Measurements from ENCODE around the gene CLCN7.

CLCN7 gene

GRCh38 chr16:1430214-1430758 lies 44.5 kb downstream of the CLCN7 start:
- peaks cover 1% of the 10 kb centered on the region; the same call in 1 of the 2 replicates for H3K4me1 ChIP-seq (ENCODE audit: control insufficient read depth, insufficient read depth, low read length)
- no peaks in the 10 kb centered on the region for H3K9me3 ChIP-seq (ENCODE audit: control insufficient read depth, insufficient read depth, low read length)
- no peaks in the 10 kb centered on the region for H3K27me3 ChIP-seq (ENCODE audit: control insufficient read depth, insufficient read depth, low read length)
- no peak overlapping the region for H3K27ac ChIP-seq (ENCODE audit: low read length)
- no peak for DNase-seq (ENCODE audit: low read depth, low spot score)
- no peak overlapping the region for H3K4me3 ChIP-seq (ENCODE audit: low read length)
- no peaks in the 10 kb centered on the region; the same call in 1 of the 2 replicates for H3K36me3 ChIP-seq (ENCODE audit: control insufficient read depth, insufficient read depth, low read length)
- no CpG with 5 or more reads among the region's 14 CpGs for WGBS (ENCODE audit: insufficient coverage, insufficient read length)

GRCh38 chr16:1429631-1430030 lies 45.2 kb downstream of the CLCN7 start:
- no peaks in the 10 kb centered on the region; the same call in 1 of the 2 replicates for H3K36me3 ChIP-seq (ENCODE audit: control insufficient read depth, insufficient read depth, low read length)
- WGBS (ENCODE audit: insufficient coverage, insufficient read length) = no CpG with 5 or more reads among the region's 13 CpGs
- no peak overlapping the region for H3K27ac ChIP-seq (ENCODE audit: low read length)
- DNase-seq (ENCODE audit: low read depth, low spot score) = no peak
- H3K9me3 ChIP-seq (ENCODE audit: control insufficient read depth, insufficient read depth, low read length) = no peaks in the 10 kb centered on the region
- no peak overlapping the region for H3K4me3 ChIP-seq (ENCODE audit: low read length)
- no peaks in the 10 kb centered on the region for H3K27me3 ChIP-seq (ENCODE audit: control insufficient read depth, insufficient read depth, low read length)
- H3K4me1 ChIP-seq (ENCODE audit: control insufficient read depth, insufficient read depth, low read length) = peaks cover 1% of the 10 kb centered on the region; the same call in 1 of the 2 replicates

GRCh38 chr16:1429012-1429411 lies 45.8 kb downstream of the CLCN7 start:
- no CpG with 5 or more reads among the region's 11 CpGs for WGBS (ENCODE audit: insufficient coverage, insufficient read length)
- no peaks in the 10 kb centered on the region for H3K9me3 ChIP-seq (ENCODE audit: control insufficient read depth, insufficient read depth, low read length)

GRCh38 chr16:1428511-1428910 lies 46.3 kb downstream of the CLCN7 start:
- H3K27ac ChIP-seq (ENCODE audit: low read length) = no peak overlapping the region
- H3K9me3 ChIP-seq (ENCODE audit: control insufficient read depth, insufficient read depth, low read length) = no peaks in the 10 kb centered on the region
- H3K36me3 ChIP-seq (ENCODE audit: control insufficient read depth, insufficient read depth, low read length) = no peaks in the 10 kb centered on the region; the same call in 1 of the 2 replicates
- H3K27me3 ChIP-seq (ENCODE audit: control insufficient read depth, insufficient read depth, low read length) = no peaks in the 10 kb centered on the region
- no CpG with 5 or more reads among the region's 21 CpGs for WGBS (ENCODE audit: insufficient coverage, insufficient read length)
- DNase-seq (ENCODE audit: low read depth, low spot score) = no peak
- H3K4me1 ChIP-seq (ENCODE audit: control insufficient read depth, insufficient read depth, low read length) = peaks cover 1% of the 10 kb centered on the region; the same call in 1 of the 2 replicates
- H3K4me3 ChIP-seq (ENCODE audit: low read length) = no peak overlapping the region

More at GRCh38 chr16:1429012-1429411, 45.8 kb downstream of the CLCN7 start:
- H3K36me3 ChIP-seq (ENCODE audit: control insufficient read depth, insufficient read depth, low read length) = no peaks in the 10 kb centered on the region; the same call in 1 of the 2 replicates
- peaks cover 1% of the 10 kb centered on the region; the same call in 1 of the 2 replicates for H3K4me1 ChIP-seq (ENCODE audit: control insufficient read depth, insufficient read depth, low read length)
- H3K27me3 ChIP-seq (ENCODE audit: control insufficient read depth, insufficient read depth, low read length) = no peaks in the 10 kb centered on the region
- no peak for DNase-seq (ENCODE audit: low read depth, low spot score)
- H3K27ac ChIP-seq (ENCODE audit: low read length) = no peak overlapping the region
- H3K4me3 ChIP-seq (ENCODE audit: low read length) = no peak overlapping the region

GRCh38 chr16:1427473-1428461 lies 47.1 kb downstream of the CLCN7 start:
- H3K4me1 ChIP-seq (ENCODE audit: control insufficient read depth, insufficient read depth, low read length) = peaks cover 1% of the 10 kb centered on the region; the same call in 1 of the 2 replicates
- no peaks in the 10 kb centered on the region for H3K27me3 ChIP-seq (ENCODE audit: control insufficient read depth, insufficient read depth, low read length)
- H3K9me3 ChIP-seq (ENCODE audit: control insufficient read depth, insufficient read depth, low read length) = no peaks in the 10 kb centered on the region
- H3K36me3 ChIP-seq (ENCODE audit: control insufficient read depth, insufficient read depth, low read length) = no peaks in the 10 kb centered on the region; the same call in 1 of the 2 replicates
- no peak for DNase-seq (ENCODE audit: low read depth, low spot score)
- H3K27ac ChIP-seq (ENCODE audit: low read length) = no peak overlapping the region
- WGBS (ENCODE audit: insufficient coverage, insufficient read length) = no CpG with 5 or more reads among the region's 53 CpGs
- H3K4me3 ChIP-seq (ENCODE audit: low read length) = no peak overlapping the region

- no CpG with 5 or more reads among the region's 42 CpGs for WGBS (ENCODE audit: insufficient coverage, insufficient read length)
- H3K4me1 ChIP-seq (ENCODE audit: control insufficient read depth, insufficient read depth, low read length) = peaks cover 1% of the 10 kb centered on the region; the same call in 1 of the 2 replicates
- H3K4me3 ChIP-seq (ENCODE audit: low read length) = no peak overlapping the region
- H3K9me3 ChIP-seq (ENCODE audit: control insufficient read depth, insufficient read depth, low read length) = no peaks in the 10 kb centered on the region
- DNase-seq (ENCODE audit: low read depth, low spot score) = no peak
- no peaks in the 10 kb centered on the region for H3K27me3 ChIP-seq (ENCODE audit: control insufficient read depth, insufficient read depth, low read length)
- H3K27ac ChIP-seq (ENCODE audit: low read length) = no peak overlapping the region
- no peaks in the 10 kb centered on the region; the same call in 1 of the 2 replicates for H3K36me3 ChIP-seq (ENCODE audit: control insufficient read depth, insufficient read depth, low read length)
Measured at GRCh38 chr16:1426734-1427471, 47.9 kb downstream of the CLCN7 start.

GRCh38 chr16:1425616-1426370 lies 49.0 kb downstream of the CLCN7 start:
- H3K4me1 ChIP-seq (ENCODE audit: control insufficient read depth, insufficient read depth, low read length) = peaks cover 1% of the 10 kb centered on the region; the same call in 1 of the 2 replicates
- H3K9me3 ChIP-seq (ENCODE audit: control insufficient read depth, insufficient read depth, low read length) = no peaks in the 10 kb centered on the region
- no CpG with 5 or more reads among the region's 16 CpGs for WGBS (ENCODE audit: insufficient coverage, insufficient read length)
- H3K36me3 ChIP-seq (ENCODE audit: control insufficient read depth, insufficient read depth, low read length) = no peaks in the 10 kb centered on the region; the same call in 1 of the 2 replicates
- H3K4me3 ChIP-seq (ENCODE audit: low read length) = no peak overlapping the region
- H3K27me3 ChIP-seq (ENCODE audit: control insufficient read depth, insufficient read depth, low read length) = no peaks in the 10 kb centered on the region
- no peak for DNase-seq (ENCODE audit: low read depth, low spot score)
- H3K27ac ChIP-seq (ENCODE audit: low read length) = no peak overlapping the region

GRCh38 chr16:1424028-1424427 lies 50.8 kb downstream of the CLCN7 start:
- Histone ChIP-seq H3K27me3 (ENCODE audit: control insufficient read depth, insufficient read depth, low read length) (no peaks in the 10 kb centered on the region), H3K27ac (ENCODE audit: low read length) (no peak overlapping the region), H3K4me3 (ENCODE audit: low read length) (no peak overlapping the region), H3K36me3 (ENCODE audit: control insufficient read depth, insufficient read depth, low read length) (no peaks in the 10 kb centered on the region; the same call in 1 of the 2 replicates), H3K4me1 (ENCODE audit: control insufficient read depth, insufficient read depth, low read length) (peaks cover 1% of the 10 kb centered on the region; the same call in 1 of the 2 replicates), H3K9me3 (ENCODE audit: control insufficient read depth, insufficient read depth, low read length) (no peaks in the 10 kb centered on the region)
- DNase-seq (ENCODE audit: low read depth, low spot score) = no peak
- no CpG with 5 or more reads among the region's 12 CpGs for WGBS (ENCODE audit: insufficient coverage, insufficient read length)

- H3K36me3 ChIP-seq (ENCODE audit: control insufficient read depth, insufficient read depth, low read length) = no peaks in the 10 kb centered on the region; the same call in 1 of the 2 replicates
- H3K27me3 ChIP-seq (ENCODE audit: control insufficient read depth, insufficient read depth, low read length) = no peaks in the 10 kb centered on the region
- DNase-seq (ENCODE audit: low read depth, low spot score) = no peak
- H3K9me3 ChIP-seq (ENCODE audit: control insufficient read depth, insufficient read depth, low read length) = no peaks in the 10 kb centered on the region
- no peak overlapping the region for H3K4me3 ChIP-seq (ENCODE audit: low read length)
- H3K27ac ChIP-seq (ENCODE audit: low read length) = no peak overlapping the region
- H3K4me1 ChIP-seq (ENCODE audit: control insufficient read depth, insufficient read depth, low read length) = no peaks in the 10 kb centered on the region
- WGBS (ENCODE audit: insufficient coverage, insufficient read length) = no CpG with 5 or more reads among the region's 10 CpGs
Measured at GRCh38 chr16:1422076-1422475, 52.8 kb downstream of the CLCN7 start.

Data from iPS DF 6.9 (cell line).